SK-N-SH treated with all-trans-retinoic acid at 6 μM for 48 hours (cell line): ENCODE results near the gene CYP26A1.

Source experiments
- ATAC-seq: fragments of 200-7000 bp; cut with Tn5 transposase; 3 replicates; pipeline ENCODE4 v1.9.1; 2020; ENCODE audit warnings: mild to moderate bottlenecking, moderate library complexity
- ARNTL ChIP-seq: fragments of 450-650 bp; formaldehyde crosslinking; IDR thresholded peaks from 2 replicates; pipeline ENCODE4 v1.5.0; 2020; ENCODE audit warnings: low read depth, mild to moderate bottlenecking, moderate library complexity, borderline replicate concordance
- BACH2 ChIP-seq: fragments of 250-450 bp; sonication (Bioruptor Pico); IDR thresholded peaks from 2 replicates; pipeline ENCODE4 v1.9.0; 2021; ENCODE audit warnings: mild to moderate bottlenecking, borderline replicate concordance
- CSDC2 ChIP-seq: fragments of 250-450 bp; sonication (Bioruptor Pico); IDR thresholded peaks from 2 replicates; pipeline ENCODE4 v1.5.0; 2020; ENCODE audit warnings: mild to moderate bottlenecking, moderate library complexity
- ESRRG ChIP-seq: fragments of 250-450 bp; sonication (Bioruptor Pico); IDR thresholded peaks from 2 replicates; pipeline ENCODE4 v1.6.1; 2021; ENCODE audit warnings: mild to moderate bottlenecking
- GLIS3 ChIP-seq: fragments of 250-450 bp; sonication (Bioruptor Pico); IDR thresholded peaks from 2 replicates; pipeline ENCODE4 v1.5.0; 2020; ENCODE audit warnings: mild to moderate bottlenecking, moderate library complexity
- OSR1 ChIP-seq: fragments of 250-450 bp; sonication (Bioruptor Pico); IDR thresholded peaks from 2 replicates; pipeline ENCODE4 v1.8.0; 2022; ENCODE audit warnings: moderate library complexity, mild to moderate bottlenecking, inconsistent platforms
- PPARA ChIP-seq: fragments of 250-450 bp; sonication (Bioruptor Pico); IDR thresholded peaks from 2 replicates; pipeline ENCODE4 v1.5.0; 2020; ENCODE audit warnings: mild to moderate bottlenecking, borderline replicate concordance
- RARB ChIP-seq: fragments of 250-450 bp; sonication (Bioruptor Pico); IDR thresholded peaks from 2 replicates; pipeline ENCODE4 v1.8.0; 2021; ENCODE audit warnings: mild to moderate bottlenecking, moderate library complexity
- SNAI2 ChIP-seq: fragments of 250-450 bp; sonication (Bioruptor Pico); IDR thresholded peaks from 2 replicates; pipeline ENCODE4 v1.5.0; 2020; ENCODE audit warnings: mild to moderate bottlenecking, moderate library complexity
- TCF4 ChIP-seq: fragments of 250-450 bp; sonication (Bioruptor Pico); IDR thresholded peaks from 2 replicates; pipeline ENCODE4 v1.8.0; 2021; ENCODE audit warnings: mild to moderate bottlenecking, moderate library complexity, borderline replicate concordance
- TOX ChIP-seq: fragments of 250-450 bp; sonication (Bioruptor Pico); IDR thresholded peaks from 2 replicates; pipeline ENCODE4 v1.8.0; 2021; ENCODE audit warnings: mild to moderate bottlenecking, moderate library complexity, borderline replicate concordance
- ZFP3 ChIP-seq: fragments of 250-450 bp; sonication (Bioruptor Pico); IDR thresholded peaks from 2 replicates; pipeline ENCODE4 v1.5.0; 2020; ENCODE audit warnings: mild to moderate bottlenecking, moderate library complexity
- ZFP30 ChIP-seq: fragments of 450-650 bp; formaldehyde crosslinking; IDR thresholded peaks from 2 replicates; pipeline ENCODE4 v1.5.0; 2022; ENCODE audit warnings: mild to moderate bottlenecking, moderate library complexity
- ZNF70 ChIP-seq: fragments of 450-650 bp; formaldehyde crosslinking; IDR thresholded peaks from 2 replicates; pipeline ENCODE4 v1.5.0; 2020; ENCODE audit warnings: mild to moderate bottlenecking, moderate library complexity
- ZNF8 ChIP-seq: fragments of 450-650 bp; formaldehyde crosslinking; IDR thresholded peaks from 2 replicates; pipeline ENCODE4 v1.5.0; 2020; ENCODE audit warnings: mild to moderate bottlenecking, moderate library complexity
- TF ChIP-seq, protein P1 (sequence below): fragments of 250-450 bp; sonication (Bioruptor Pico); IDR thresholded peaks from 2 replicates; pipeline ENCODE4 v1.5.0; 2020; ENCODE audit warnings: mild to moderate bottlenecking, moderate library complexity
- TF ChIP-seq, protein P2 (sequence below): fragments of 250-450 bp; sonication (Bioruptor Pico); IDR thresholded peaks from 2 replicates; pipeline ENCODE4 v1.8.0; 2021; ENCODE audit warnings: low read depth, mild to moderate bottlenecking, moderate library complexity, borderline replicate concordance
- TF ChIP-seq, protein P3 (sequence below): fragments of 250-450 bp; sonication (Bioruptor Pico); IDR thresholded peaks from 2 replicates; pipeline ENCODE4 v1.8.0; 2020; ENCODE audit warnings: mild to moderate bottlenecking, moderate library complexity, borderline replicate concordance
- TF ChIP-seq, protein P4 (sequence below): fragments of 250-450 bp; sonication (Bioruptor Pico); IDR thresholded peaks from 2 replicates; pipeline ENCODE4 v1.5.1; 2021; ENCODE audit warnings: mild to moderate bottlenecking, moderate library complexity
- TF ChIP-seq, protein P5 (sequence below): fragments of 250-450 bp; sonication (Bioruptor Pico); IDR thresholded peaks from 2 replicates; pipeline ENCODE4 v1.5.1; 2020; ENCODE audit warnings: low read depth, mild to moderate bottlenecking, moderate library complexity

The CYP26A1 gene

DNA sequence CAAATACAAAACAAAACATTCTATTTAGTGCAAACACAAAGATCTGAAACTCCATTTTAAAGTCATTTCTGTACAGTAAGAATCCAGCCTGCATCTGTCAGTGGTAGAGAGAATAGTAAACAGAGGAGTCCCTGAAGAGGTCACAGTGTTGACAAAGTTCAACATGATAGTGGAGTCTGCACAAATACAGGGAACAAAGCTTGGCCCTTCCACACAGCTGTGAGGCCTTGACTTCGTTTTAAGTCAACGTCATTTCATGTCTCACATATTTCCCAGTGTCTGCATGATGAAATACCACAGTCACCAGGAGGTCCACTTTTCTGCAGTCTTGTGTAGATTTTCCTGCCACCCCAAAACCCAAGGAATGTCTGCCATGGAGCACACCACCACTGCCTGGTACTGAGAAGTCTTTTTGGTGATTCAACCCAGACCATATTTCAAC is 33.0 kb downstream of the CYP26A1 start:
- TF ChIP-seq, protein P1, sequence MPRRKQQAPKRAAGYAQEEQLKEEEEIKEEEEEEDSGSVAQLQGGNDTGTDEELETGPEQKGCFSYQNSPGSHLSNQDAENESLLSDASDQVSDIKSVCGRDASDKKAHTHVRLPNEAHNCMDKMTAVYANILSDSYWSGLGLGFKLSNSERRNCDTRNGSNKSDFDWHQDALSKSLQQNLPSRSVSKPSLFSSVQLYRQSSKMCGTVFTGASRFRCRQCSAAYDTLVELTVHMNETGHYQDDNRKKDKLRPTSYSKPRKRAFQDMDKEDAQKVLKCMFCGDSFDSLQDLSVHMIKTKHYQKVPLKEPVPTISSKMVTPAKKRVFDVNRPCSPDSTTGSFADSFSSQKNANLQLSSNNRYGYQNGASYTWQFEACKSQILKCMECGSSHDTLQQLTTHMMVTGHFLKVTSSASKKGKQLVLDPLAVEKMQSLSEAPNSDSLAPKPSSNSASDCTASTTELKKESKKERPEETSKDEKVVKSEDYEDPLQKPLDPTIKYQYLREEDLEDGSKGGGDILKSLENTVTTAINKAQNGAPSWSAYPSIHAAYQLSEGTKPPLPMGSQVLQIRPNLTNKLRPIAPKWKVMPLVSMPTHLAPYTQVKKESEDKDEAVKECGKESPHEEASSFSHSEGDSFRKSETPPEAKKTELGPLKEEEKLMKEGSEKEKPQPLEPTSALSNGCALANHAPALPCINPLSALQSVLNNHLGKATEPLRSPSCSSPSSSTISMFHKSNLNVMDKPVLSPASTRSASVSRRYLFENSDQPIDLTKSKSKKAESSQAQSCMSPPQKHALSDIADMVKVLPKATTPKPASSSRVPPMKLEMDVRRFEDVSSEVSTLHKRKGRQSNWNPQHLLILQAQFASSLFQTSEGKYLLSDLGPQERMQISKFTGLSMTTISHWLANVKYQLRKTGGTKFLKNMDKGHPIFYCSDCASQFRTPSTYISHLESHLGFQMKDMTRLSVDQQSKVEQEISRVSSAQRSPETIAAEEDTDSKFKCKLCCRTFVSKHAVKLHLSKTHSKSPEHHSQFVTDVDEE (CRISPR knock-in tag), result no peak
- TF ChIP-seq ZFP30 (CRISPR knock-in tag) (no peak), BACH2 (CRISPR knock-in tag) (no peak), ESRRG (CRISPR knock-in tag) (no peak), TOX (CRISPR knock-in tag) (no peak), PPARA (CRISPR knock-in tag) (no peak), TCF4 (no peak)
- TF ChIP-seq, protein P2, sequence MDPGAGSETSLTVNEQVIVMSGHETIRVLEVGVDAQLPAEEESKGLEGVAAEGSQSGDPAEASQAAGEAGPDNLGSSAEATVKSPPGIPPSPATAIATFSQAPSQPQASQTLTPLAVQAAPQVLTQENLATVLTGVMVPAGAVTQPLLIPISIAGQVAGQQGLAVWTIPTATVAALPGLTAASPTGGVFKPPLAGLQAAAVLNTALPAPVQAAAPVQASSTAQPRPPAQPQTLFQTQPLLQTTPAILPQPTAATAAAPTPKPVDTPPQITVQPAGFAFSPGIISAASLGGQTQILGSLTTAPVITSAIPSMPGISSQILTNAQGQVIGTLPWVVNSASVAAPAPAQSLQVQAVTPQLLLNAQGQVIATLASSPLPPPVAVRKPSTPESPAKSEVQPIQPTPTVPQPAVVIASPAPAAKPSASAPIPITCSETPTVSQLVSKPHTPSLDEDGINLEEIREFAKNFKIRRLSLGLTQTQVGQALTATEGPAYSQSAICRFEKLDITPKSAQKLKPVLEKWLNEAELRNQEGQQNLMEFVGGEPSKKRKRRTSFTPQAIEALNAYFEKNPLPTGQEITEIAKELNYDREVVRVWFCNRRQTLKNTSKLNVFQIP (CRISPR knock-in tag), result no peak
- ATAC-seq, result no peak

DNA sequence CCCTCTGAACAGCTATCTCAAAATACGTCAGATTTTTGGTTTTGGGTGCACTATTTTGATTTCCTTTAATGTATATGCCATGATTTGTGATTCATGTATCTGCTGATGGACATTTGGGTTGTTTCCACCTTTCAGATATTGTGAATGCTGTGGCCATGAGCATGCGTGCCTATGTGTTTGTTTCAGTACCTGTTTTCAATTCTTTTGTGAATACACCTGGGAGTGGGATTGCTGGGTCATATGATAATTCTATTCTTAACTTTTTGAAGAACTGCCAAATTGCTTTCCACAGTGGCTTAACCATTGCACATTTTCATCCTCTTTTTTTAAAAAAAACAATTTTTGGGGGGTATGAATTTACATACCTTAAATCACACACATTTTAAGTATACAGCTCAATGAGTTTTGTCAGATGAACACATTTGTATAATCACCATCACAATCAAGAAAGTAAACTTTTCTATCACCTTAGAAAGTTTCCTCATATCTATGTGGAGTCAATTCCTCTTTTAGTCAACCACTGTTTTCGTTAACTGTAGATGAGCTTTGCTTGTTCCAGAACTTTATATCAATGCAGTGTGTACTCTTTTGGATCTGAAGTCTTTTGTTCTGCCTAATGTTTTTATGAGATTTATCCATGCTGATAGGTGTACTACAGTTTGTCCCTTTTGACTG is 36.9 kb downstream of the CYP26A1 start:
- no peak for ATAC-seq
- TF ChIP-seq GLIS3 (no peak), ARNTL (CRISPR knock-in tag) (no peak), ZFP3 (CRISPR knock-in tag) (no peak), ZNF8 (no peak), CSDC2 (CRISPR knock-in tag) (no peak), PPARA (CRISPR knock-in tag) (no peak), ZNF70 (CRISPR knock-in tag) (no peak), TOX (CRISPR knock-in tag) (no peak), ZFP30 (CRISPR knock-in tag) (no peak), SNAI2 (CRISPR knock-in tag) (no peak), ESRRG (CRISPR knock-in tag) (no peak), OSR1 (CRISPR knock-in tag) (no peak), RARB (CRISPR knock-in tag) (no peak), TCF4 (no peak)
- TF ChIP-seq, protein P2 (CRISPR knock-in tag), result no peak
- TF ChIP-seq, protein P3, sequence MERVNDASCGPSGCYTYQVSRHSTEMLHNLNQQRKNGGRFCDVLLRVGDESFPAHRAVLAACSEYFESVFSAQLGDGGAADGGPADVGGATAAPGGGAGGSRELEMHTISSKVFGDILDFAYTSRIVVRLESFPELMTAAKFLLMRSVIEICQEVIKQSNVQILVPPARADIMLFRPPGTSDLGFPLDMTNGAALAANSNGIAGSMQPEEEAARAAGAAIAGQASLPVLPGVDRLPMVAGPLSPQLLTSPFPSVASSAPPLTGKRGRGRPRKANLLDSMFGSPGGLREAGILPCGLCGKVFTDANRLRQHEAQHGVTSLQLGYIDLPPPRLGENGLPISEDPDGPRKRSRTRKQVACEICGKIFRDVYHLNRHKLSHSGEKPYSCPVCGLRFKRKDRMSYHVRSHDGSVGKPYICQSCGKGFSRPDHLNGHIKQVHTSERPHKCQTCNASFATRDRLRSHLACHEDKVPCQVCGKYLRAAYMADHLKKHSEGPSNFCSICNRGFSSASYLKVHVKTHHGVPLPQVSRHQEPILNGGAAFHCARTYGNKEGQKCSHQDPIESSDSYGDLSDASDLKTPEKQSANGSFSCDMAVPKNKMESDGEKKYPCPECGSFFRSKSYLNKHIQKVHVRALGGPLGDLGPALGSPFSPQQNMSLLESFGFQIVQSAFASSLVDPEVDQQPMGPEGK (CRISPR knock-in tag), result no peak
- TF ChIP-seq, protein P4, sequence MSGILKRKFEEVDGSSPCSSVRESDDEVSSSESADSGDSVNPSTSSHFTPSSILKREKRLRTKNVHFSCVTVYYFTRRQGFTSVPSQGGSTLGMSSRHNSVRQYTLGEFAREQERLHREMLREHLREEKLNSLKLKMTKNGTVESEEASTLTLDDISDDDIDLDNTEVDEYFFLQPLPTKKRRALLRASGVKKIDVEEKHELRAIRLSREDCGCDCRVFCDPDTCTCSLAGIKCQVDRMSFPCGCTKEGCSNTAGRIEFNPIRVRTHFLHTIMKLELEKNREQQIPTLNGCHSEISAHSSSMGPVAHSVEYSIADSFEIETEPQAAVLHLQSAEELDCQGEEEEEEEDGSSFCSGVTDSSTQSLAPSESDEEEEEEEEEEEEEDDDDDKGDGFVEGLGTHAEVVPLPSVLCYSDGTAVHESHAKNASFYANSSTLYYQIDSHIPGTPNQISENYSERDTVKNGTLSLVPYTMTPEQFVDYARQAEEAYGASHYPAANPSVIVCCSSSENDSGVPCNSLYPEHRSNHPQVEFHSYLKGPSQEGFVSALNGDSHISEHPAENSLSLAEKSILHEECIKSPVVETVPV (CRISPR knock-in tag), result no peak
- TF ChIP-seq, protein P1 (CRISPR knock-in tag), result no peak
- TF ChIP-seq, protein P5, sequence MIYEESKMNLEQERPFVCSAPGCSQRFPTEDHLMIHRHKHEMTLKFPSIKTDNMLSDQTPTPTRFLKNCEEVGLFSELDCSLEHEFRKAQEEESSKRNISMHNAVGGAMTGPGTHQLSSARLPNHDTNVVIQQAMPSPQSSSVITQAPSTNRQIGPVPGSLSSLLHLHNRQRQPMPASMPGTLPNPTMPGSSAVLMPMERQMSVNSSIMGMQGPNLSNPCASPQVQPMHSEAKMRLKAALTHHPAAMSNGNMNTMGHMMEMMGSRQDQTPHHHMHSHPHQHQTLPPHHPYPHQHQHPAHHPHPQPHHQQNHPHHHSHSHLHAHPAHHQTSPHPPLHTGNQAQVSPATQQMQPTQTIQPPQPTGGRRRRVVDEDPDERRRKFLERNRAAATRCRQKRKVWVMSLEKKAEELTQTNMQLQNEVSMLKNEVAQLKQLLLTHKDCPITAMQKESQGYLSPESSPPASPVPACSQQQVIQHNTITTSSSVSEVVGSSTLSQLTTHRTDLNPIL, result no peak
